ENCODE measurements around the gene MAGOHB. TPM values are rescaled to one million over a fixed set of nuclear protein-coding genes. Genes with fewer than 3 reads are reported as not detected.

Gene MAGOHB
- total and polyA plus RNA-seq, 2 experiments from 2014 or later: 14.2 to 57.6 TPM

DNA sequence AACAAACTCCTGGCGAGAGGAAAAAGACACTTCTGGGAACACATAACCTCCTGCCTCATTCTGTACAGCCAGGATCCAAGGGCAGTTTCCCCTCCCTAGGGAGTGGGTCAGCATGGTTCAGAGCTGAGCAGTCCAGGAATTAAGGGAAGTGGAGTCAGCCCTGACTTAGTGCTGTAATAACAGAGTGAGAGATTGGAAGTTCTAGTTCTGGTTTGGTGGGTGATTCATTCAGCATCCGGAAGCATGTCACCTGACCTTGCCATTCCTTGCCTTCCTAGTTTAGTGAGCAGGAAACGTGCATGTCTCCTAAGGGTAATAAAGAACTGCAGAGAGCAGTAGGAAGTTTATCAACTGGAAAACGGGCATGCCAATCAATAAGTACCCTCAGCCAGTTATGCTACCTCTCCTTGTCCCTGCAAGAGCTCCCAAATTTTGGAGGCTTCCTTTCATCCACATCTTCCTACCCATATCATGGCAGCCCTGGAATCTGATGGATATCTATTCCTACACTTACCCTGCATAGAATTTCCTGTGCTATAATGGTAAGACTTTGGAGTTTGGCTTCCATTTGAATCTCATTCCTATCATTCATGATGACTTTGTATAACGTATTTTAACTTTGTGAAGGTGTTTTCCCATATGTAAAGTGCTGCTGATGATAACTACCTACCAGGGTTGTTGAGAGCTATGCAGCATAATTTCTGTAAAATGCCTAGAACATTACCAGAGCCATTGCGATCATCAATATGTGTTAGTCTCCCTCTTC lies 28.5 kb upstream of the MAGOHB start:
- Histone ChIP-seq H3K4me1 (ENCODE audit: low read depth) (peaks cover 17% of the 10 kb centered on the region), H3K9me3 (ENCODE audit: low read depth) (no peaks in the 10 kb centered on the region), H3K27me3 (no peaks in the 10 kb centered on the region), H3K27ac (peak overlapping the region; percentile 65), H3K4me3 (no peak overlapping the region), H3K36me3 (no peaks in the 10 kb centered on the region)
- no peak for TF ChIP-seq CTCF (IDR thresholded peaks at IDR 0.05; ENCODE audit: low read depth, low read length)
- peak in 1 of 2 donors; percentile 59 for DNase-seq (ENCODE audit: low read depth in 1 of 2, low spot score in 1 of 2)

- no peaks in the 10 kb centered on the region for H3K27me3 ChIP-seq
- no peaks in the 10 kb centered on the region for H3K36me3 ChIP-seq
- peaks cover 17% of the 10 kb centered on the region for H3K4me1 ChIP-seq (ENCODE audit: low read depth)
- DNase-seq (ENCODE audit: low read depth in 1 of 2, low spot score in 1 of 2): no peak
- H3K9me3 ChIP-seq (ENCODE audit: low read depth): no peaks in the 10 kb centered on the region
- no peak for TF ChIP-seq CTCF (IDR thresholded peaks at IDR 0.05; ENCODE audit: low read depth, low read length)
- H3K27ac ChIP-seq: no peak overlapping the region
- H3K4me3 ChIP-seq: no peak overlapping the region
These were observed 25.3 kb upstream of the MAGOHB start for GRCh38 chr12:10638728-10639127.

GRCh38 chr12:10636611-10637010 lies 23.2 kb upstream of the MAGOHB start:
- no peak for TF ChIP-seq CTCF (IDR thresholded peaks at IDR 0.05; ENCODE audit: low read depth, low read length)
- Histone ChIP-seq H3K27me3 (no peaks in the 10 kb centered on the region), H3K4me1 (ENCODE audit: low read depth) (peaks cover 17% of the 10 kb centered on the region), H3K9me3 (ENCODE audit: low read depth) (no peaks in the 10 kb centered on the region), H3K36me3 (no peaks in the 10 kb centered on the region), H3K4me3 (no peak overlapping the region), H3K27ac (no peak overlapping the region)
- no peak for DNase-seq (ENCODE audit: low read depth in 1 of 2, low spot score in 1 of 2)

- no peak overlapping the region for H3K27ac ChIP-seq
- no peak for TF ChIP-seq CTCF (IDR thresholded peaks at IDR 0.05; ENCODE audit: low read depth, low read length)
- no peak overlapping the region for H3K4me3 ChIP-seq
- no peaks in the 10 kb centered on the region for H3K36me3 ChIP-seq
- peaks cover 12% of the 10 kb centered on the region for H3K4me1 ChIP-seq (ENCODE audit: low read depth)
- DNase-seq (ENCODE audit: low read depth in 1 of 2, low spot score in 1 of 2): no peak
- H3K27me3 ChIP-seq: no peaks in the 10 kb centered on the region
- no peaks in the 10 kb centered on the region for H3K9me3 ChIP-seq (ENCODE audit: low read depth)
These were observed 22.7 kb upstream of the MAGOHB start for GRCh38 chr12:10636124-10636523.

DNA sequence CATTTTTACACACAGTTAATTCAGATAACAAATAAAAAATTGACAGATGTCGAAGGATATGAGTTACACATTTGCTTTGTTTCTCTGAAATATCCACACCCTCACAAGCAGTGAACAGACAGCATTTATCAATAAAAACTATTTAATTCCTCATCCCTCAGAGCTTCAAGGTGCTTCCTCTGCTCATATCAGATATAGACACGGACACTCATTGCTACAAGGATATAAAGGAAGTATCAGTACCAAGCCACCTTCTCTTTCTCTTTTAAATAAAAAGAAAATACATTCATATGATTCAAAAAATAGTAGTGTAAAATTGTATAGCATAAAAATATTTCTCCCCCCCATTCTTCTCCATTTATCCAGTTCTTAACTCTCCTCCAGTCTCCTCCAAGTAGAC lies 21.9 kb upstream of the MAGOHB start:
- DNase-seq (ENCODE audit: low read depth in 1 of 2, low spot score in 1 of 2): no peak
- Histone ChIP-seq H3K9me3 (ENCODE audit: low read depth) (no peaks in the 10 kb centered on the region), H3K27me3 (no peaks in the 10 kb centered on the region), H3K4me1 (ENCODE audit: low read depth) (peaks cover 4% of the 10 kb centered on the region), H3K4me3 (no peak overlapping the region), H3K27ac (no peak overlapping the region), H3K36me3 (no peaks in the 10 kb centered on the region)
- no peak for TF ChIP-seq CTCF (IDR thresholded peaks at IDR 0.05; ENCODE audit: low read depth, low read length)
